ENCODE measurements around the gene GRK5.

The GRK5 gene

GRCh38 chr10:119336599-119336998 lies 129.2 kb downstream of the GRK5 start:
- no peak overlapping the region for H3K4me3 ChIP-seq (replicated peaks; ENCODE audit: low read depth, low read length)
- TF ChIP-seq CTCF (IDR thresholded peaks at IDR 0.05; ENCODE audit: low read length, missing control alignments) = no peak
- no peak for DNase-seq (ENCODE audit: low read depth)

GRCh38 chr10:119337223-119337622 lies 129.9 kb downstream of the GRK5 start:
- DNase-seq (ENCODE audit: low read depth) = no peak
- no peak for TF ChIP-seq CTCF (IDR thresholded peaks at IDR 0.05; ENCODE audit: low read length, missing control alignments)
- no peak overlapping the region for H3K4me3 ChIP-seq (replicated peaks; ENCODE audit: low read depth, low read length)

- H3K4me3 ChIP-seq (replicated peaks; ENCODE audit: low read depth, low read length) = no peak overlapping the region
- no peak for TF ChIP-seq CTCF (IDR thresholded peaks at IDR 0.05; ENCODE audit: low read length, missing control alignments)
- peak; percentile 83 for DNase-seq (ENCODE audit: low read depth)
These were observed 130.5 kb downstream of the GRK5 start for GRCh38 chr10:119337796-119338432.

- no peak for DNase-seq (ENCODE audit: low read depth)
- no peak for TF ChIP-seq CTCF (IDR thresholded peaks at IDR 0.05; ENCODE audit: low read length, missing control alignments)
- H3K4me3 ChIP-seq (replicated peaks; ENCODE audit: low read depth, low read length) = no peak overlapping the region
These were observed 131.7 kb downstream of the GRK5 start for GRCh38 chr10:119339109-119339508.

GRCh38 chr10:119340893-119341458 lies 133.6 kb downstream of the GRK5 start:
- no peak for DNase-seq (ENCODE audit: low read depth)
- TF ChIP-seq CTCF (IDR thresholded peaks at IDR 0.05; ENCODE audit: low read length, missing control alignments) = no peak
- H3K4me3 ChIP-seq (replicated peaks; ENCODE audit: low read depth, low read length) = no peak overlapping the region

- no peak for TF ChIP-seq CTCF (IDR thresholded peaks at IDR 0.05; ENCODE audit: low read length, missing control alignments)
- no peak overlapping the region for H3K4me3 ChIP-seq (replicated peaks; ENCODE audit: low read depth, low read length)
- peak; percentile 66 for DNase-seq (ENCODE audit: low read depth)
These were observed 134.3 kb downstream of the GRK5 start for GRCh38 chr10:119341459-119342301.

All from fibroblast of pulmonary artery (primary cell).